Measurements from ENCODE around the gene HINT3.

HINT3 gene

DNA sequence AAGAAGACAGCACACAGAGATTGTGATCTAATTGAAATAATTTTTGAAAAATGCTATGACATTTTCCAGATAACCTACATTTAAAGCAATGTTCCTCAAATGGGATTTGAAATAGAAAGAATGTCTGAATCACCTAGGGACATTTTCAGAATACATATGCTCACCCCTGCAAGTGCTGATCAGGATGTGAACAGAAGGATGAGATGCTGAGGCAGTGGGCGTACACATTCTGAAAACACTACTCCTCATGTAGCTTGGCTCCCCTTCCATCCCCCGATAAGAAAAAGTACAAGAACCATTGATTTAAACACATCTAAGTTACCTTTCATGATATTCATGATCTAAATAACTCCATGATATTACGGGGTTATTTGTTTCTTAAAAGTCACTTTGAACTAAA lies 29.9 kb upstream of the HINT3 start:
- TF ChIP-seq GABPA (IDR thresholded peaks at IDR 0.05; ENCODE audit: low read depth), result no peak
- TF ChIP-seq SPI1 (IDR thresholded peaks at IDR 0.05; ENCODE audit: borderline replicate concordance, low read depth), result no peak
- TF ChIP-seq, protein P1, sequence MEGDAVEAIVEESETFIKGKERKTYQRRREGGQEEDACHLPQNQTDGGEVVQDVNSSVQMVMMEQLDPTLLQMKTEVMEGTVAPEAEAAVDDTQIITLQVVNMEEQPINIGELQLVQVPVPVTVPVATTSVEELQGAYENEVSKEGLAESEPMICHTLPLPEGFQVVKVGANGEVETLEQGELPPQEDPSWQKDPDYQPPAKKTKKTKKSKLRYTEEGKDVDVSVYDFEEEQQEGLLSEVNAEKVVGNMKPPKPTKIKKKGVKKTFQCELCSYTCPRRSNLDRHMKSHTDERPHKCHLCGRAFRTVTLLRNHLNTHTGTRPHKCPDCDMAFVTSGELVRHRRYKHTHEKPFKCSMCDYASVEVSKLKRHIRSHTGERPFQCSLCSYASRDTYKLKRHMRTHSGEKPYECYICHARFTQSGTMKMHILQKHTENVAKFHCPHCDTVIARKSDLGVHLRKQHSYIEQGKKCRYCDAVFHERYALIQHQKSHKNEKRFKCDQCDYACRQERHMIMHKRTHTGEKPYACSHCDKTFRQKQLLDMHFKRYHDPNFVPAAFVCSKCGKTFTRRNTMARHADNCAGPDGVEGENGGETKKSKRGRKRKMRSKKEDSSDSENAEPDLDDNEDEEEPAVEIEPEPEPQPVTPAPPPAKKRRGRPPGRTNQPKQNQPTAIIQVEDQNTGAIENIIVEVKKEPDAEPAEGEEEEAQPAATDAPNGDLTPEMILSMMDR (IDR thresholded peaks at IDR 0.05; ENCODE audit: insufficient read depth, low read length), result no peak
- TF ChIP-seq, protein P2, sequence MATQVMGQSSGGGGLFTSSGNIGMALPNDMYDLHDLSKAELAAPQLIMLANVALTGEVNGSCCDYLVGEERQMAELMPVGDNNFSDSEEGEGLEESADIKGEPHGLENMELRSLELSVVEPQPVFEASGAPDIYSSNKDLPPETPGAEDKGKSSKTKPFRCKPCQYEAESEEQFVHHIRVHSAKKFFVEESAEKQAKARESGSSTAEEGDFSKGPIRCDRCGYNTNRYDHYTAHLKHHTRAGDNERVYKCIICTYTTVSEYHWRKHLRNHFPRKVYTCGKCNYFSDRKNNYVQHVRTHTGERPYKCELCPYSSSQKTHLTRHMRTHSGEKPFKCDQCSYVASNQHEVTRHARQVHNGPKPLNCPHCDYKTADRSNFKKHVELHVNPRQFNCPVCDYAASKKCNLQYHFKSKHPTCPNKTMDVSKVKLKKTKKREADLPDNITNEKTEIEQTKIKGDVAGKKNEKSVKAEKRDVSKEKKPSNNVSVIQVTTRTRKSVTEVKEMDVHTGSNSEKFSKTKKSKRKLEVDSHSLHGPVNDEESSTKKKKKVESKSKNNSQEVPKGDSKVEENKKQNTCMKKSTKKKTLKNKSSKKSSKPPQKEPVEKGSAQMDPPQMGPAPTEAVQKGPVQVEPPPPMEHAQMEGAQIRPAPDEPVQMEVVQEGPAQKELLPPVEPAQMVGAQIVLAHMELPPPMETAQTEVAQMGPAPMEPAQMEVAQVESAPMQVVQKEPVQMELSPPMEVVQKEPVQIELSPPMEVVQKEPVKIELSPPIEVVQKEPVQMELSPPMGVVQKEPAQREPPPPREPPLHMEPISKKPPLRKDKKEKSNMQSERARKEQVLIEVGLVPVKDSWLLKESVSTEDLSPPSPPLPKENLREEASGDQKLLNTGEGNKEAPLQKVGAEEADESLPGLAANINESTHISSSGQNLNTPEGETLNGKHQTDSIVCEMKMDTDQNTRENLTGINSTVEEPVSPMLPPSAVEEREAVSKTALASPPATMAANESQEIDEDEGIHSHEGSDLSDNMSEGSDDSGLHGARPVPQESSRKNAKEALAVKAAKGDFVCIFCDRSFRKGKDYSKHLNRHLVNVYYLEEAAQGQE (IDR thresholded peaks at IDR 0.05; ENCODE audit: insufficient replicate concordance, low read depth), result no peak
- no peak for TF ChIP-seq POLR2AphosphoS5 (IDR thresholded peaks at IDR 0.05; ENCODE audit: low read depth)
- DNase-seq (ENCODE audit: low read depth in 1 of 2, low spot score in 1 of 2), result no peak
- H3K27ac ChIP-seq (replicated peaks), result no peak overlapping the region
- H3K27me3 ChIP-seq (ENCODE audit: insufficient read depth, poor library complexity, severe bottlenecking), result no peaks in the 10 kb centered on the region
- H3K4me3 ChIP-seq (replicated peaks; ENCODE audit: insufficient read depth, low read length), result no peak overlapping the region

DNA sequence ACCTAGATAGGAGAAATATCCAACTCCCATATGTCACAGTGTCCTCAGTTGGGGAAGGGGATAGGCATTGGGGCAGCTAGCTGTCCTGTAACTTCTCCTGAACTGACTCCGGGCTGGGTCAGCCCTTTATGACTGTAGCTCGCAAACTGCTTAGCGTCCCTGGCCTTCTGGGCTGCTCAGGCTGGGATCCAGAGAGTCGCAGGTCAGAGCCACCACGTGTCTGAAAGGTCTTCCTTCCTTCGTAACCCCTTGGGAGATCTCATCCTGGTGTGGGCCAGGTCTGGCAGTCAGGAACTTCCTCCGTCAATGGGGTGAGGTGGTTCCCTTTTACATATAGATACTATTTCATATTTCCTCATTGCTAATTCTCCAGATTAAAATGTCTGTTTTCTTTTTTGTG lies 28.8 kb upstream of the HINT3 start:
- no peak overlapping the region for H3K4me3 ChIP-seq (replicated peaks; ENCODE audit: insufficient read depth, low read length)
- TF ChIP-seq GABPA (IDR thresholded peaks at IDR 0.05; ENCODE audit: low read depth), result no peak
- TF ChIP-seq, protein P2 (IDR thresholded peaks at IDR 0.05; ENCODE audit: insufficient replicate concordance, low read depth), result no peak
- peak; percentile 37; the same call in 1 of the 2 replicates for TF ChIP-seq SPI1 (IDR thresholded peaks at IDR 0.05; ENCODE audit: borderline replicate concordance, low read depth)
- H3K27ac ChIP-seq (replicated peaks), result peak overlapping the region; percentile 45
- no peaks in the 10 kb centered on the region for H3K27me3 ChIP-seq (ENCODE audit: insufficient read depth, poor library complexity, severe bottlenecking)
- DNase-seq (ENCODE audit: low read depth in 1 of 2, low spot score in 1 of 2), result peak in 1 of 2 experiments; percentile 61

DNA sequence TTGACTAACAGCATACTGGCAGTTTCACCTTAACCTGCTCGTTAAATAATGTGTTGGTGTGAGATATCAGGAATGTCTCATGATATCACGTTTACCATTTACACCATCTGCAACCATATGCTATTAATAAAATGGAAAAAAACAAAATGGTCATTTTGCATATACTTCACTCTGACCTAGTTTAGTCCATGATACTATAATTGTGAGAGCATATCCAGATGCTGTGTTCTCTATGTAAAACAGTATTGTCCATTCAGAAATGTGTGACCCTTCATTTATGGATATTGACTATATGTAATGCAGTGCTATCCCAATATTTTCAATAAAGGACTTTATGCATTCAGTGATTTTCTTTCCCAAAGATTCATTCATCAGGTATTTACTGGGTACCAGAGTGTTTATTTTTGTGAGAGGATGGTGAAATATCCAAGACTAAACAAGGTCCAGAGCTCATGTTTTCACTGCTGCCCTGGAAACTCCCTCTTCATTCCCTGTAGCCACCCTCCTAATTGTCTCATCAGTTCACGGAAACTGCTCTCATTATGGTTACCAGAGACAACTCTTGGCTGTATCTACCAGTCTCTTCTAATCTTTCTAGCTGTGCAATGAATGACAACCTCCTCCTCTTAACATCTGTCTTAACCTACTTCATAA lies 25.7 kb upstream of the HINT3 start:
- Histone ChIP-seq H3K27me3 (ENCODE audit: insufficient read depth, poor library complexity, severe bottlenecking) (no peaks in the 10 kb centered on the region), H3K27ac (replicated peaks) (no peak overlapping the region), H3K4me3 (replicated peaks; ENCODE audit: insufficient read depth, low read length) (no peak overlapping the region)
- DNase-seq (ENCODE audit: low read depth in 1 of 2, low spot score in 1 of 2), result no peak
- no peak for TF ChIP-seq SPI1 (IDR thresholded peaks at IDR 0.05; ENCODE audit: borderline replicate concordance, low read depth)
- TF ChIP-seq, protein P1 (IDR thresholded peaks at IDR 0.05; ENCODE audit: insufficient read depth, low read length), result no peak
- TF ChIP-seq, protein P2 (IDR thresholded peaks at IDR 0.05; ENCODE audit: insufficient replicate concordance, low read depth), result no peak
- TF ChIP-seq POLR2AphosphoS5 (IDR thresholded peaks at IDR 0.05; ENCODE audit: low read depth), result no peak
- TF ChIP-seq GABPA (IDR thresholded peaks at IDR 0.05; ENCODE audit: low read depth), result no peak
